HK-2 (cell line): Measurements from ENCODE around the gene NEDD4.
"Not testable (repeated sequence)": the region's sequence is repeated elsewhere in the genome, so short reads cannot be mapped to it uniquely, and the experiment has no call there.

Experiments used
- DNase-seq: peaks from one replicate; pipeline ENCODE4 v3.0.0-alpha.2; 2018; ENCODE audit not compliant: unreplicated experiment

The NEDD4 gene

GRCh38 chr15:55897560-55898336 is 95.7 kb downstream of the NEDD4 start:
- DNase-seq: peak; percentile 69

- no peak for DNase-seq
Observed at GRCh38 chr15:55894399-55894965, 98.9 kb downstream of the NEDD4 start.

- no peak for DNase-seq
Observed at GRCh38 chr15:55893852-55894251, 99.6 kb downstream of the NEDD4 start.

- DNase-seq: no peak
Observed at GRCh38 chr15:55891196-55891595, 102.2 kb downstream of the NEDD4 start.

GRCh38 chr15:55884223-55884622 is 109.2 kb downstream of the NEDD4 start:
- DNase-seq: no peak

GRCh38 chr15:55879181-55879580 is 114.2 kb downstream of the NEDD4 start:
- DNase-seq: no peak

- no peak for DNase-seq
Observed at GRCh38 chr15:55873024-55873720, 120.2 kb downstream of the NEDD4 start.

GRCh38 chr15:55872471-55872870 is 120.9 kb downstream of the NEDD4 start:
- no peak for DNase-seq

GRCh38 chr15:55869660-55870059 is 123.8 kb downstream of the NEDD4 start:
- no peak for DNase-seq

GRCh38 chr15:55868707-55869106 is 124.7 kb downstream of the NEDD4 start:
- DNase-seq: no peak

GRCh38 chr15:55868291-55868690 is 125.1 kb downstream of the NEDD4 start:
- not testable (repeated sequence) for DNase-seq

- no peak for DNase-seq
Observed at GRCh38 chr15:55863911-55864310, 129.5 kb downstream of the NEDD4 start.

GRCh38 chr15:55861115-55861514 is 132.3 kb downstream of the NEDD4 start:
- DNase-seq: no peak

- no peak for DNase-seq
Observed at GRCh38 chr15:55860468-55860867, 132.9 kb downstream of the NEDD4 start.

GRCh38 chr15:55859681-55860080 is 133.7 kb downstream of the NEDD4 start:
- no peak for DNase-seq

- no peak for DNase-seq
Observed at GRCh38 chr15:55858661-55859060, 134.8 kb downstream of the NEDD4 start.

- DNase-seq: no peak
Observed at GRCh38 chr15:55856506-55857164, 136.8 kb downstream of the NEDD4 start.

GRCh38 chr15:55853134-55853533 is 140.3 kb downstream of the NEDD4 start:
- no peak for DNase-seq

- DNase-seq: no peak
Observed at GRCh38 chr15:55846116-55846707, 147.2 kb downstream of the NEDD4 start.

- not testable (repeated sequence) for DNase-seq
Observed at GRCh38 chr15:55842897-55843296, 150.5 kb downstream of the NEDD4 start.

- no peak for DNase-seq
Observed at GRCh38 chr15:55835866-55836265, 157.5 kb downstream of the NEDD4 start.

- DNase-seq: no peak
Observed at GRCh38 chr15:55834331-55834730, 159.1 kb downstream of the NEDD4 start.
